HG03175 (cell line): ENCODE data around the gene TRAPPC12.

ENCODE experiments used
- ATAC-seq: cut with Tn5 transposase; IDR thresholded peaks from one replicate; pipeline ENCODE4 v1.9.1; 2021; ENCODE audit warnings: mild to moderate bottlenecking, moderate library complexity; ENCODE audit not compliant: unreplicated experiment

The TRAPPC12 gene

DNA sequence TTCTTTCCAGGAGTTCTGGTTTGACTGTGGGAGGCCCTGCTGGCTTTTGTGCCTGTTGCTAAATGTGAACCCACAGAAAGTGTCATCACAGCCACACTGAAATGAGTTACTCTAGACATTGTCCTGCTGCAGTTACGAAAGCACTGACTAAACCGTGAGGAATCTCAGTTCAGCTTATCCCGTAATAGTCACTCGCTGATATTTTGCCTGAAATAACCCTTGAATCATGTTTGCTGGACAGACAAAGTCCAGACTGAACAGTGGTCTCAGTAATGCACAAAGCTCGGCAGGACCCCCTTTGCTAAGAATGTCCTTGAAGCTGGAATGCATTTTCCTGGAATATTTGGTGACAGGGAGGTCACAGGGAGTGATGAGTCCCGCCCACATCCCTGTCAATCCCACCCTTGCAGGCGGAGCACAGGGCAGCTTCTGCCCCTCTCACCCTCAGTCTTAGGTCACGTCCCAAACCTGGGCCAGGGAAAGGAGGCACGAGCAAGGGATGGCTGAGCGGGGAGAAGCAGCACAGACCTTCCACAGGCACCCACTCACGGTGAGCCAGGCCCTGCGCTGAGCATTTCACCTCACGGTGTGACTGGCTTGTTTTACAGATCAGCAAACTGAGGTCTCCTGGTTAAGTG, 86.5 kb downstream of the TRAPPC12 start:
- ATAC-seq, result no peak

DNA sequence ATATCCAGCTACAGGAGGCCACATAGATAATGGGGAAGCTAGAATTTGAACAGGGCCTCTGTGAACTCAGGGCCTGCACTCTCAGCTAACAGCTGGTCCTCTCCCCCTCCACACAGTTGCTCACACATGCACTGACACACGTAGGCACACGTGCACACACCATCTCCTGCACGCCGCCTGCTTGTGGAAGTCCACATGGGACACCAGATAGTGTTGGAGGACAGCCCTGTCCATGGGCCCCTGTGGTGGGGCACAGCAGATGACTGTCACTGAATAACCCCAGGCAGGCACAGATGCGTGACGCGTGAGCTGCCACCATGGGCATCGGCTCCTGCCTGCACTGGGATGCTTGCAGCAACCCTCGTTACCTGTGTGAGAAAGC, 87.0 kb downstream of the TRAPPC12 start:
- no peak for ATAC-seq

DNA sequence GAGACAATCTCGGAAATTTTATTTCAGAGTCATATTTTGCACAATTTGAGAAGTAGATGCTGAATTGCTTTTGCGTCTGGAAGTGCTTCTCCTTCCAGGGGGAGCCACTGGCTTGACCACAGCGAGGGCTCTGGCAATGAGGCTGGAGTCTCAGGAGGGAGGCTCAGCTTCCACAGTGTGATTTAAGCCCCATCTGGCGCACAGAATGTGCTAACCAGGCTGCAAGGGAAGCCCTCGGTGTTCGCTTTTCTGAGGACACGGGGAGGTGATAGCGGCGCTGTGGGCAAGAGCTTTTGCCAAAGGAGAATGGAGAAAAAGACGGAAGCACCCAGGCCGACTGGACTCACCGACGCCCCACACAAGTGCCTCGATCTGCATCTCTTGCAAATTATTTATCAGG, 87.5 kb downstream of the TRAPPC12 start:
- ATAC-seq, result no peak

DNA sequence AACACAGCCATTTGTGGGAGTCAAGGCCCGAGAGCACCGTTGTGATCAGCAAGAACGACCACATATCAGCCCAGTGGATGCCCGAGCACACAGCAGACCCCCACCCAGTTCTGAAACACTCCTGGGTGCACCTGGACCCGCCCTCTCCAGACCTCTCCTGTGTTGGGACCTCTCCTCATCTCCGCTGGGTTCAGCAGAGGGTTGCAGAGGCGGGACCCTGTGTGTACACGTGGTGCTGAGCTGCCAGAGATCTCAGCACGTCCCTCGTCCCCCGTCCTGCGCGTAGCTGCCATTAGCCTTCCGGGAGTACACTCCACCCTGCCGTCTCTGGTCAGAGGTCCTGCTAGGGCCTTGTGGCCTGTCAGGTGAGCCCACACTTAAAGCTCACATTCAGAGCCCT, 88.2 kb downstream of the TRAPPC12 start:
- no peak for ATAC-seq

DNA sequence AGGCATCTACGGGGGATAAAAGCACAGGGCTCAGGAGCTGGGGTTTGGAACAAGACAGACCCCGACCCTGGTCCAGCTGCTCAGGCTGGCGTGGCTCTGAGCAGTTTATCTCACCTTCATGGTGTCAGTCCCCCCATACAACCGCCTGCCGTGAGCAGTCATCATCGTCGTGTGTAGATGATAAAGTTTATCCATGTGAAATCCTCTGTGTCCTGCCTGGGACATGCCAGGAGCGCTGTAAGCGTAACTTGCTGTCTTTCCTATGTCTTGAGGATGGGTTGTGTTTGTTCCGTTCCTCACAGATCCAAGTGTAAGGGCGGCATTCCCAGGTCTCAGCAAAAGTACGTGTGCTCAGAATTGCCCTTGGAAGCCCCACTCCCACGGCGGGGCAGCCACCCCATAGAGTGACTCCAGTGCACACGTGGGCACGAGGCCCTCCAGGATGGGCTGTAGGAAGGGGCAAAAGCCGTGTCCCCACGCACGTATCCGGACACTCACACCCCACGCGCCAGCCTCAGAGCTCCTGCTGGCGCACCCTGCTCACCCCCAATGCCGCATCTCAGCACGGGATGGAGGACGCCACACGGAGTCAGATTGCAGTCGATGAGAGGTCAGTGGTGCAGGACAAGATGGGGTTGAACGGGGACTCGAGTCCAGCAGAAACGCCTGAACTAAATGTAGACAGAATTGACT, 88.9 kb downstream of the TRAPPC12 start:
- ATAC-seq, result no peak

DNA sequence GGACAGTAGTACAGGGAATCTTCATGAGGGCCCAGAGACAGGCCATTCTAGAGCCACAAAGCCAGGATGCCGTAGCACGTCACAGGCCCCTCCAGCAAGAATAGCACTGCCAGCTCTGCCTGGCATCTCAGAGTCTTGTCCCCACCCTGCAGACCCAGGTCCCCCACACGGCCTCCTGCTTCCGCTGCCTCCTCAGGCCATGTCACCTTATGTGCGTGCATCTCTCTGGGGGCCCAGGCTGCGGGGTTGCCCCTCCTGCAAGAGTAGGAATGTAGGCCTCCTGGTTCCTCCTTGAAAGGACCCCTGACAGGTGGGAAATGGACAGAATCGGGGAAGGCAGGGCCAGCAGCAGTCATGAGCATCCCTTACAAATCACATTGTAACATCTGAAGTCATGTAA, 90.0 kb downstream of the TRAPPC12 start:
- no peak for ATAC-seq

DNA sequence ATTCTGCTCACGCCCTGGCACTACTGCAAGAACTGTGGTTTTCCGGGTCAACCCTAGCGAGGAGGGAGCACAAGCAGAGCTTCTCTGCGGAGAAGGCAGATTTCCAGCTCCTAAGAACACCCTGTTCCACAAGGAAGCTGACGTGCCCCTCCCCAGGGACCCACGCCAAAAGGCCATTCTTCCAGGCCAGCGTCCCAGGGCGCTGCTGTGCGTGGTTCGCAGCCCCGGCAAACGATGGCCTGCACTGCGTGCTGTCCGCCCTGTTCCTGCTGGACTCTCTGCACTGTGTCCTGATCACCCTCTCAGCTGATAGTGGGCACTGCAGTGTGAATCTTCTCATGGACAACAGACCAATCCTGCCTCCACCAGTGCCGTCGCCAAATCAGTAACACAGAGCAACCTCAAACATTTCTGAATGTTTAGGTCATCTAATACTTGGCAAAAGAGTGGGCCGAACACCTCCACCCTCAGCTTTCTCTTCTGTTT, 90.7 kb downstream of the TRAPPC12 start:
- no peak for ATAC-seq

DNA sequence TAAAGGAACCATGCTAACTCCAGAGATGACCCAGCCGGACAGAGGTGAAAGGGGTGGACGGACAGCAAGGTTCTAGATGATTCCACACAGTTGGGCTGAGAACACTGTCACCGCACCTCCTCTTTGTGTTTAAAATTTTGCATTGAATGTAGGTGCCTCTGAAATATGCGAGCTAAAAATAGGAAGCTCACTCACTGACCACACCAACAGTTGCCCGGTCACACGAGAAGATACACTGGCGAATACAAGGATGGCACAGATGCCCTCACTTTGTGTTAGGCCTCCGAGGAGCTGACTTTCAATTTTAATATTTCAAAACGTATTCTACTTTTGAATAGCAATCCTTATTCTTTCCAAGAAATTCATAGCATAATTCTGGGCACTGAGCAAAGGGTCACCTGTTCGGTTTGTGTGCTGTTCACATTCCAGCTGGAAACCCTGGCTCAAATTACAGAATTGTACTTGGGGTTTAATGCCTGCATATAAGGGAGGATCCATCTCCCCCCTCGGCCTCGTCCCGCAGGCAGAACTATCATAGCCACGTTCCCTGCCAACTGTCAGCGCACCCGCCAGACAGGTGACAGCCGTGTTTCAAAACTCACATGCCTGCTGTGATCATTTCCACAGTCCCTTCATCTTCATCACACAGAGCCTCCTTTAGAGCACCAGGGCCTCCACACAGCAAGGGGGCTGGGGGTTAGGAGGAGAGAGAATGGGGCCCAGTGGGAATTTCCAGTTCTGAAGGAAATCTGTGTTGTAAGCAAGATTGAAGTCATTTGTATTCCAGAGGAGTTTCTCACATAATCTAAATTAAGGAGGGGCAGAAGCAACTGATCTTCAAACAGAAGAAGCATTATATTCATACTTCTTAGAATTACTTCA, 91.6 kb downstream of the TRAPPC12 start:
- no peak for ATAC-seq

DNA sequence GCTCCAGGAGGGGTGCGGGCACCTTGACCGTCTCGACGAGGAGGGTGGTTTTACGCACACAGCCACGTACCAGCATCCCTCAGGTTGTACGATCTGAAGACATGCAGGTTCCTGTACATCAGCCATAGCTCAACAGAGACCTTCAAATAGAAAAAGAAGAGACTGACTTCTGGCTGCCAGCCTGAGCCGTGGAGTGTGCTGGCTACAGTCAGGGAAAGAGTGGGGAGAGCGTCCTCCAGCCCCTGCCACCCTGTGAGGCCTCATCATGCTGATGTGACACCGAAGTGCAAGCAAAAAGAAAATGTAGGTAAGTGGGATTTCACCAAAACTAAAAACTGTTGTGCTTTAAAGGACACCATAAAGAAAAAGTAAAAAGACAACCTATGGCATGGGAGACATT, 92.8 kb downstream of the TRAPPC12 start:
- ATAC-seq, result no peak

DNA sequence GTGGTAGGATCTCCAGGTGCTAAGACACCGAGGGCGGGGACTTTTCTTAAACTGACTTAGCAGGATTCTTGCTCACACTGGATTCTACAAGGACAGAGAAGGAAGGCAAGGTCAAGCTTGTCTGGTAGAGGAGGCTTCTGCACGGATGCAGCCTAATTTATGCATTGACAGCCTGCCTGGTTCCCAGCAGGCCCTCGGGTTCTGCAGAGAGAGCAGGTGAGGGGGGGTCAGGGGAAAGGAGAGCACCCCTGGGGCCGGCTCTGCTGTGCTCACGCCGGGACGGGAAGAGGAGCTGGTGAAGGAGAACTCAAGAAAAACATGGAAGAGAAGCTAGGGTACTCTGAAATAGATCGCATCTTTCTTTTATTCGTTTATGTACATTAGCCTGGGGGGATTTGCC, 93.5 kb downstream of the TRAPPC12 start:
- no peak for ATAC-seq

DNA sequence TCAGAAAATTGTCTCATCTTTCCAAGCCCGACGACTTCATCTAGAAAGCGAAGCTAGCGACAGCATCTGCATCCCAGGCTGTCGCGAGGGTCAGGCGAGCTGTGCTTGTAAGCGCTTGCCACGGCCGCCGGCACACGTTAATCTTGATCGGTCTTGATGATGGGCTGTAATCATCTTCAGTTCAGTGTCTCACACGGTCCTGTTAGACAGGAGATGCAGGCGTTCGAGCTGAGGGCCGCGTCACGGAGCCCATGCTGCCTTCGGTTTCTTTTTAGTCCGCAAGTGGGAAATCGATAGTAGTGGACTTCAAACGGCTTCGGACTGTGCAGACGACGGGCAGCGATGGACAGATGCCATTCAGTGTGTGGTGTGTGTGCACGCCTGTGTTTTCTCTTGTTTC, 96.3 kb downstream of the TRAPPC12 start:
- ATAC-seq, result no peak

DNA sequence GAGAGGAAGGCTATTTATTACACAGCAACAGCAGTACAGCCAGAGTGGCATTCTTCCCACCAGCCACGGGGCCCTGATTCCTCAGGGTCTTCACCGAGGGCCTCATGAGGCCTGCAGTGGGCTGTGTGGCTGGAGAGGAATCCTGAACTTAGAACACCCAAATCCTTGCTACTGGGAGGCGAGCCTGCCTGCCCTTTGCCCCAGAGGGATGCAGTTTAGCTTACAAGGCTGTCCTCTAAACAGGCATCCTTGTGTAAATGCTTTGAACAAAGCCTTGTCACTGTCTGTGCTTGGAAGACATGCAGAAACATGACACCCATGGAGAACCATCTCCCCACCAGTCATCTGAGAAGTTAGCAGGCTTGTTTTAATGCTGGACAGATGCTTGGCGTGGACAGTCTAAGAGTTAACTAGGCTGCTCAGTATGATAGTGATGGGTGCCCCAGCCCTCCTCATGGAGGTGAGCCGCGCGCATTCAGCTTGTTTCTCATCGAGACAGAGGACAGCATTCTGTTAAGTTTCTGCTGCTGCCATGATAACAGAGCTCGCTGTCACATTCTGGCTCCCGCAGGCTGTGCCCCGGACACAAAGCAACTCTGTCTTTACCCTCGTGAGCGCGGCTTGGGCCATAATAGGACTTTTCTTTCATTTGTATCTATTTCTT, 97.0 kb downstream of the TRAPPC12 start:
- ATAC-seq, result no peak

DNA sequence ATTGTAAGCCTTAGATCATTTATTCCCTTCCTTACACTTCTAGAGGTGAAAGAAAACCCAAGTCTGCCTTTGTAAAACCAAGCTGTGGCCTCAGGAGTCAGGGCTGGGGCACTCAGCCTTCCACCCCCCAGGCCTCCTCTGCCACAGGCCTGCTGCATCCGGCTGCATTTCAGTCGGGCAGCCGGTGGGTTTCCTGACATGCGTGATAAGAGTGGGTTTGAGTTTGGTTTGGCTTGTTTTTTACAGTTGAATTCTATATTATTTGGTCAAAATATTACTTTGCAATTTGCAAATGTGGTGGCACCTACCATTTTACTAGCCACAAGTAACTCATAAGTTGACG, 97.5 kb downstream of the TRAPPC12 start:
- no peak for ATAC-seq

DNA sequence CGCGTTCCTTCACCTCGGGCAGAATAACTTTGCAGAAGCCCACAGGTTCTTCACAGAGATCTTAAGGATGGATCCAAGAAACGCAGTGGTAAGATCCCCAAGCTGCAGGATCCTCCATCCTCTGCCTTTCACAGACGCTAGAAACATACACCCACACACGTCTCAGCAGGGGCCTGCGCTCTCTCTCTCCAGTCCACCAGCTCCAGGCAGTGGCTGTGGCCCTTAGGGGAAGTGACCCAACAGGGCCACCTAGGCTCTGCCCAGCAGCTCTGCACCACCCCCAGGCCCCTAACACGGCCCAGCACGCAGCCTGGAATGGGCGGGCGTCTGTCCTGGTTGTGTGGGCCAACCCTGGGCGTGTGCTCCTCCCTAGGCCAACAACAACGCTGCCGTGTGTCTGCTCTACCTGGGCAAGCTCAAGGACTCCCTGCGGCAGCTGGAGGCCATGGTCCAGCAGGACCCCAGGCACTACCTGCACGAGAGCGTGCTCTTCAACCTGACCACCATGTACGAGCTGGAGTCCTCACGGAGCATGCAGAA, 99.4 kb downstream of the TRAPPC12 start:
- ATAC-seq, result no peak

DNA sequence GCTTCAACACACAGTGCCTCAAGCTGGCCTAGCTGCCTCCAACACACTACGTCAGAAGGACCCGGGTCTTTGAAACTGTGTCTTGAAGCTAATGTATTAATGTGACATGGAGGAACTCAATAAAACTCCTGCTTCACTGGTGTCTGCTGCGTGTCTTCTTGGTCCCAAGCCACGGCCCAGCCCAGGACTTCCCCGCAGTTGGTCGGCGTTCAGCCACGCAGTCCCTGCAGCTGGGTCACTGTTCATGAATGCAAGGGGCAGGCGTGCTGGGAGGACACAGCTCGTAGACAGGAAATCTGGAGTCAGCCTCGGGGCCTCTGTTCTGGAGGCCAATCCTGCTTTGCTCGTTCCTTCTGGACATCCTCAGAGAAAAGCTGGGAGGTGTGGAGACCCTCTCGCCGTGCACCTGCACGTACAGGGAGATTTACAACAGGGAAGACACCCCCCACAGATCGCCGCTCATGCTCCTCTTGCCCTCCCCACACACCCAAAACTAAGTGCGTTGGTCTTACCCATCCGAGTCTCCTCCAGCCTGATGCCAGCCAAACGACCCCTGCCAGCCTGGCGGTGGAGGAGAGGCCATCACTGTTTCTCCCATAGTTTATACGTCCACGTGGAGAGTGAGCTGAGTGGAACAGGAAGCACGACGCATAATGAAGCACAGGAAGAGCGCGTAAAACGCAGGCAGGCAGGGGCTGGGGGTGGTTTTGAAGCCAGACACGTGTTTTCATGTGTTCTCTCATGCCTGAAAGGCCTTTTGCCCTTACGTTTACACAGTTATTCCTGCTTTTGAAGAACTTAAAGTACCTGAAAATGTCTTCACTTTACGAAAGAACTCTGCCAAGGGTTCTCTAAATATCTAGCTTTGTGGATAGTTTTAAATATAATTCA, 100.2 kb downstream of the TRAPPC12 start:
- no peak for ATAC-seq

DNA sequence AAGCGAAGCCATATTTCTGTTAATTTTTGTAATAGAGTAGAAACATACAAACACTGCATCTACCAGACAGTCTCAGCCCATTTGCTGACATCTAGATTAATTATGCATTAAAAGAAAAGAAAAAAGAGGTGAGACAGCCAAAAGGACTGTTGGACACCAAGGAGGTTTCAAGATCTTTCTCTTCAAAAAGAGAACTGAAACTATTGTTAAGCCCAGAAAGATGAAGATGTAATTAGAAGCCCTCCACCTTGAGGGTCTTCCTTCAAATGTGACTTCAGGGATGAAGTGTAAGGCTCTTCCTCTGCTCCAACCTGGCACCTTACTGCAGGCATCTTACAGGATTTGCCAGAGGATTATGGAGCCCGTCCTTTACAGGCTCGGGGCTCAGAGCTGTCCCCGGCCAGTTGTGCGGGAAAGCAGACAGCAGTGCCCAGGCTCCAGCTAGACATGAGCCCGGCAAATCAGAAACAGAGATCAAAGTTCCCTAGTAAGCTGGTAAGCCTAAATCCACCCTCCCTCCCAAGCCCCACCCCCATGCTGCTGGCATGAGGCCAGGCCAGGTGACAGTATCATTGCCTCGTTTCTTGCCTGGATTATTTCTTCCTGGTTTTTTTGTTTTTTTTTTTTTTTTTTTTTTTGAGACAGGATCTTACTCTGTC, 101.0 kb downstream of the TRAPPC12 start:
- no peak for ATAC-seq

DNA sequence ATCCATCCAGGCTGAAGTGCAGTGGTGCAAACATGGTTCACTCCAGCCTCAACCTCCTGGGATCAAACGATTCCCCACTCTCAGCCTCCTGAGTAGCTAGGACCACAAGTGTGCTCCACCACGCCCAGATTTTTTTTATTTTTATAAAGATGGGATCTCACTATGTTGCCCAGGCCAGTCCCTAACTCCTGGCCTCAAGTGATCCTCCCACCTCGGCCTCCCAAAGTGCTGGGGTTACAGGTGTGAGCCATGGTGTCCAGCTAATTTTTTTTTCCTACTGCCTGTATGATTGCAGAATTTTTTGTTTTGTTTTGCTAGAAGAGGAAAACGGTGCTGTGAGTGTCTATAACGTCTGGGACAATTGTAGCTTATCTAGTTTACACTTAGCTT, 101.5 kb downstream of the TRAPPC12 start:
- ATAC-seq, result no peak

DNA sequence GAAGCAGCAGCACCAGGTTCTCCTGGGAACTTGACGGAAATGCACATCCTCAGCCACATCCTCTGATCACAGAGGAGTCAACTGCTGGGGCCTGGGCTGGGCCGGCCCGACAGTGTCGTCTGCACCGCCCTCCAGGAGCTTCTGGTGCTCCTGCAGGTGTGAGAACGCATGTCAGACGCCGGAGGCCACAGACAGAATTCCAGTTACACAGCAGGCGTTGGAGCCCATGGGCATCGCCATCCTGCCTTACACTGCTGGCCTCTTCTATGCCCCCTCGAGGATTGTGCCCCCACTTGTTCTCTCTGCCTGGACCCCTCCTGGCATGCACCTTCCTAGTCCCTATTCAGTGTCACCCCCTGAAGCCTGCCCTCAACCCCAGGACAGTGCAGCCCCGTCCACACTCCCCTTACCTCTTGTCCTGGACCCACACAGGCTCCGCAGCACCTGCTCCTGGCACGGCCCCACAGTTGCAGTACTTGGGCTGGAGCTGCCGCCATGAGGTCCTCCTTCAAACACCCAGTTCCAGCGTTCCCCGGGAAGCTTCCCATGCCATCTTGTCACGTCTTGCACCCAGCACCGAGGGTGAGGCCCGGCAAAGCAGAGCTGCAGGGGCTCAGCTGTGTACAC, 102.4 kb downstream of the TRAPPC12 start:
- ATAC-seq, result no peak

DNA sequence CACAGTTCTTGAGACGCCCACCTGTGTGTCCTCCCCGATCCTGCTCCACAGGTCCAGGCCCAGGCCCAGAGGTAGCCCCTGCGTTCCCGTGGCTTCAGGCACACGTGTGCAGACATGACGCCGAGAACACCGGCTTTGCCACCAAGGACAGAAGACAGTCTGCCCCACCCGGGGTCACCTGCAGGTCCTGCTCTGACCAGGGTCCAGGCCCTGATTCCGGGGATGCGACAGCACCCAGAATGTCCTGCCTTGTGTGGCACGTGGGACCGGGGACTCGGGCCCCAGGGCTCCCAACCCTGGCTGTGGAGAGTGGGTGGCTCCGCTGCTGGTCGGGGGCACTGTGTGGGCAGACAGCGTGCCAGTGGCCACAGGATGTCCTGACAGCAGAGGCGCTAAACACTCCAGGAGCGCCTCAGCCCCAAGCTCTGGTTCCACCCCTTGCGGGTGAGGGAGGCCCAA, 102.9 kb downstream of the TRAPPC12 start:
- no peak for ATAC-seq
